DND-41 (cell line): ENCODE measurements around the gene CXCL9.
"Not testable (repeated sequence)": the region's sequence is repeated elsewhere in the genome, so short reads cannot be mapped to it uniquely, and the experiment has no call there.

ENCODE experiments used
- CTCF ChIP-seq: IDR thresholded peaks from 2 replicates; pipeline ENCODE4 v1.5.1; 2012; ENCODE audit warnings: borderline replicate concordance, low read length, moderate library complexity, mild to moderate bottlenecking; ENCODE audit not compliant: poor library complexity, severe bottlenecking; ENCODE audit errors: extremely low read depth
- EZH2 ChIP-seq: IDR thresholded peaks from 3 replicates; pipeline ENCODE4 v1.6.1; 2012; ENCODE audit warnings: borderline replicate concordance, low read depth, mild to moderate bottlenecking, moderate library complexity, low read length, inconsistent platforms; ENCODE audit not compliant: severe bottlenecking

DNA sequence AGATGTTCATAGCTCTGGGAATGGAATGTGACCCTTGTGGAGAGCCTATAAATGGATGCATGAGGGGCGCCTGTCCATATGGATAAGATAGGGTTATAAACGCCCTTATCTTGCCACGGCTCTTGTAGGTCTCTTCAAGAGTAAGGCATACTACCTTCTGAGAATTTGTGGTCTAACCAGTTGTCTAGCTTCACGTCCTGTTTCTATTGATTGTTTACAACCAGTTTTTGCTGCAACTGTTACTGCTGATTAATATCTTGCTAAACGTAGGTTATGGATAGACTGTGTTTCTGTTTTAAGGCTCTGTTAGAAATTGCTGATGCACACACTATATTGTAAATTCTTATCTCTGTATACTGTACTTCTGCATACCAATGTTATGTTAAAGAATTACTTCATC is 52.5 kb downstream of the CXCL9 start:
- TF ChIP-seq CTCF, EZH2: not testable (repeated sequence)
